ENCODE results near the gene HSD17B3.

GRCh38 chr9:96217294-96217707 is 84.7 kb downstream of the HSD17B3 start:
- TF ChIP-seq POLR2A (IDR thresholded peaks at IDR 0.05; ENCODE audit: low read depth, low read length), result no peak
- TF ChIP-seq POLR2AphosphoS5 (IDR thresholded peaks at IDR 0.05; ENCODE audit: low read depth, low read length), result no peak

Data from GM12892 (cell line).